Motor neuron (in vitro differentiated cells): ENCODE measurements around the gene REEP2. TPM values are rescaled to one million over a fixed set of nuclear protein-coding genes. Genes with fewer than 3 reads are reported as not detected.

ENCODE experiments used
- ATAC-seq, 8 experiments: fragments of 200-7000 bp; cut with Tn5 transposase; replicated peaks in 6 of 8; 2 replicates each; pipeline ENCODE4 v1.8.0; 2021; ENCODE audit warnings: mild to moderate bottlenecking in 8 of 8, moderate library complexity in 8 of 8
- H3K27ac ChIP-seq, 2 donors: fragments of 250-450 bp; sonication (Bioruptor Pico); 2 replicates each; pipeline ENCODE4 v1.9.0; 2021; ENCODE audit warnings: antibody characterized with exemption in 2 of 2, mild to moderate bottlenecking in 2 of 2, moderate library complexity in 1 of 2
- H3K4me1 ChIP-seq, 2 donors: fragments of 250-450 bp; sonication (Bioruptor Pico); replicated peaks in 1 of 2; 2 replicates each; pipeline ENCODE4 v1.6.1; 2021; ENCODE audit warnings: antibody characterized with exemption in 2 of 2, mild to moderate bottlenecking in 2 of 2, moderate library complexity in 1 of 2
- H3K4me3 ChIP-seq, 5 donors: fragments of 250-450 bp; sonication (Bioruptor Pico); 2 replicates each; pipeline ENCODE4 v1.9.0; 2021; ENCODE audit warnings: antibody characterized with exemption in 5 of 5, mild to moderate bottlenecking in 5 of 5, moderate library complexity in 4 of 5
- WGBS, 10 experiments: fragments of 450-650 bp; shearing (Covaris generic); methylation state at CpG; one replicate each; pipeline ENCODE4 v1.0.0; 2022; 5-methylcytosine and 5-hydroxymethylcytosine counted together
- in situ Hi-C, 9 experiments: fragments of 400-800 bp; cut with MboI; loops; one replicate each; pipeline ENCODE4 v1.15.0; 2021; ENCODE audit warnings: low sequenced_read_pairs in 9 of 9, low pct_unique_long_range_greater_than_20kb in 2 of 9; ENCODE audit not compliant: unreplicated experiment in 9 of 9
- total RNA-seq, 8 experiments: library from RNA; unstranded; fragments of 300-600 nt; gene quantifications; 2 replicates each; pipeline versions ENCODE4 v1.2.3 to v1.2.4, GENCODE V29; 2022

The REEP2 gene
- total RNA-seq, 8 experiments from 2014 or later, result 1.2 to 116 (median 61.3) TPM

GRCh38 chr5:138439477-138440158 is 761 bp downstream of the REEP2 start:
- Histone ChIP-seq H3K27ac (peak overlapping the region; percentile 73 to 75), H3K4me1 (peaks cover 7 to 10% of the 10 kb centered on the region in 2 donors), H3K4me3 (peak overlapping the region; percentile 57 to 79 (median 63))
- ATAC-seq, result peak in 5 of 8 experiments; percentile 59 to 69 (median 68)
- in situ Hi-C loops, result no loop called here
- 0 to 46% (median 10%) methylated on average over 2 to 6 of the region's 20 CpGs; no CpG with 5 or more reads in 5 of the 10 experiments for WGBS, 10 experiments

DNA sequence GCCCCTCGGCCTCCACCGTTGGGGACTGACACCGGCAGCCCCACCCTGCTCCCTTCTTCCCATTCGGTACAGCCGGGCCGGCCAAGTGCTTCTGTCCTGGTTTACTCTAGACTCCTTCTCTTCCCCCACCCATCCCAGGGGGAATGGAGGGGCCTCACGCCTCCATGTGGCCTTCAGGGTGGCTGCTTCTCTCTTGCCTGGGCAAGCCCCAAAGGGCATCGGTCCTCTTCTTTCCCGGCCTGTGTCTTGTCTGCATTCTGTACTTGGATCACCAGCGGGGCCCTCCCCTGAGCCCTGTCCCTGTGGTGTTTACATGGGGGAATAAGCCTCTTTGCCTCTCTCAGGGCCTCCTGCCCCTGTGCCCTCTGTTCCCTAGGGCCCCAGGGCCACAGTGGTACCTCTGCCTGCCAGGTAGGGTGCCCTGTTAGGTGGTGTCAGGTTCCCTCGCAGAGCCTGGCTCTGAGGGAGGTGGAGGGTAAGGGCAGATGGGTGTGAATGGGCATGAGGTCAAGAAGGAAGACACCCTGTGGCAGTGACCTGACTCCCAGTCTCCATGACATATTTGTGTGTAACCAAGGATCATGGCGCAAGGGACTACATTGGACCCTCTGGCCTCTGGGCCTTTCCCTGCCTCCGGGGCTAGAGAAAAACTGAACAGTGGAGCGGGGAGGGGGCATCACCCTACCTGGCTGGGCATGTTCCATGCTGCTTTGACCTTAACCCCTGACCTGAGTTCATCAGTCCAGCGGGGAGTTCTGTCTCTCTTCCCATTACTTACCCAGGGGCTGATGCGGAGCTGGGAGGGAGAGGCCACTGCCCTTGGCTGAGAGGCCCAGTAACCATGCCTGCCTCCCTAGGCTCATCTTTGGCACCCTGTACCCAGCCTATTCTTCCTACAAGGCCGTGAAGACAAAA is 1.6 kb downstream of the REEP2 start:
- peak overlapping the region; percentile 57 to 79 (median 63) for H3K4me3 ChIP-seq
- H3K4me1 ChIP-seq, result peaks cover 7 to 10% of the 10 kb centered on the region in 2 donors
- in situ Hi-C loops, result no loop called here
- peak overlapping the region; percentile 73 to 75 for H3K27ac ChIP-seq
- ATAC-seq, result peak in 1 of 8 experiments; percentile 8
- 20 to 90% (median 57%) methylated on average over 1 to 10 of the region's 17 CpGs; no CpG with 5 or more reads in 3 of the 10 experiments for WGBS, 10 experiments

DNA sequence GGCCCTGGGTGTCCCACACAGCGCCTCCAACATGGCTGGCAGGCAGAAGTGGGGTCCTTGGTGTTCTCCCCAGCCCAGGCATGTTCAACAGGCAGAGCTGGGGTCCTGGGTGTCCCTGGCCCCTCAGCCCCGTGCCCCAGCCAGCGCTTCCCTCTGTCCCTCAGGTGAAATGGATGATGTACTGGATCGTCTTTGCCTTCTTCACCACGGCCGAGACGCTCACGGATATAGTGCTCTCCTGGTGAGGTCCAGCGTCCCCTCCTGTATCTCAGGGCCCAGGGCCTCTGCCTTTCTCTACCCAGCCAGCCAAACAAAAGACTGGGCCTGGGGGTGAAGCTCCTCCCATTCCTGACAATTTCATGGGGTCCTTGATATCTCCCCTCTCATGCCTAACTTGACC is 2.4 kb downstream of the REEP2 start:
- no peak overlapping the region for H3K4me3 ChIP-seq
- 67 to 100% (median 73%) methylated on average over 1 to 5 of the region's 9 CpGs; no CpG with 5 or more reads in 6 of the 10 experiments for WGBS, 10 experiments
- in situ Hi-C loops, result no loop called here
- no peak for ATAC-seq
- H3K4me1 ChIP-seq, result peaks cover 7 to 10% of the 10 kb centered on the region in 2 donors
- H3K27ac ChIP-seq, result no peak overlapping the region

DNA sequence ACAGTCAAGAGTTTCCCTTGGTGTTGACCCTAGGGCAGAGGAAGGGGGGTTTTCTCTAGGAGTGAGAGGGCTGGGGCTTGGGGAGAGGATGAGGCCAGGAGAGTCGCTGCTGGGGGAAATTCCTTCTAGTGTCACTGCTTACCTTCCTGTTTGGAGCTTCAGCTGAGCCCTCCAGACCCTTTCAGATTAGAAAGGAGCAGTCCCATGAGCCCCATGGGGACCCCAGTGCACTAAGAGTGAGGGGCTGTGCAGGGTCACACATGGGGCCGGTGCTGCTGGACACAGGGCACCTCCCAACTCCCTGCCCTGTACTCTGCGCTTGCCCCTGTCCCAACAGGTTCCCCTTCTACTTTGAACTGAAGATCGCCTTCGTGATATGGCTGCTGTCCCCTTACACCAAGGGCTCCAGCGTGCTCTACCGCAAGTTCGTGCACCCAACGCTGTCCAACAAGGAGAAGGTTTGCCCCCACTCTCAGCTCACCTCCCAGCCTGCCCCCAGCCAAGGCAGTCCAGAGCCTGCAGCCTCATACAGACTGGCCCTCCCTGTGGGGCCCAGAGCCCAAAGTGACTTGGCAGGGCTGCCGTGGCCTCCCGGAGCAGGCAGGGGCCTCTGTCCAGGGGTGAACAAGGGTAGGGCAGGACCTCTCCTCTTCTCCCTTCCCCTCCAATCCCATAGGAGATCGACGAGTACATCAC is 5.4 kb downstream of the REEP2 start:
- ATAC-seq, result no peak

GRCh38 chr5:138444774-138445546 is 6.1 kb downstream of the REEP2 start:
- H3K27ac ChIP-seq, result no peak overlapping the region
- in situ Hi-C loops, result no loop called here
- H3K4me3 ChIP-seq, result no peak overlapping the region
- ATAC-seq, result no peak
- peaks cover 25 to 31% of the 10 kb centered on the region in 2 donors for H3K4me1 ChIP-seq
- 48 to 100% (median 80%) methylated on average over 1 to 5 of the region's 22 CpGs; no CpG with 5 or more reads in 4 of the 10 experiments for WGBS, 10 experiments

More for the DNA sequence above, 5.4 kb downstream of the REEP2 start:
- Histone ChIP-seq H3K27ac (no peak overlapping the region), H3K4me1 (peaks cover 19 to 25% of the 10 kb centered on the region in 2 donors), H3K4me3 (no peak overlapping the region)
- 86 to 100% (median 98%) methylated on average over 1 to 7 of the region's 13 CpGs; no CpG with 5 or more reads in 4 of the 10 experiments for WGBS, 10 experiments
- in situ Hi-C loops, result no loop called here

DNA sequence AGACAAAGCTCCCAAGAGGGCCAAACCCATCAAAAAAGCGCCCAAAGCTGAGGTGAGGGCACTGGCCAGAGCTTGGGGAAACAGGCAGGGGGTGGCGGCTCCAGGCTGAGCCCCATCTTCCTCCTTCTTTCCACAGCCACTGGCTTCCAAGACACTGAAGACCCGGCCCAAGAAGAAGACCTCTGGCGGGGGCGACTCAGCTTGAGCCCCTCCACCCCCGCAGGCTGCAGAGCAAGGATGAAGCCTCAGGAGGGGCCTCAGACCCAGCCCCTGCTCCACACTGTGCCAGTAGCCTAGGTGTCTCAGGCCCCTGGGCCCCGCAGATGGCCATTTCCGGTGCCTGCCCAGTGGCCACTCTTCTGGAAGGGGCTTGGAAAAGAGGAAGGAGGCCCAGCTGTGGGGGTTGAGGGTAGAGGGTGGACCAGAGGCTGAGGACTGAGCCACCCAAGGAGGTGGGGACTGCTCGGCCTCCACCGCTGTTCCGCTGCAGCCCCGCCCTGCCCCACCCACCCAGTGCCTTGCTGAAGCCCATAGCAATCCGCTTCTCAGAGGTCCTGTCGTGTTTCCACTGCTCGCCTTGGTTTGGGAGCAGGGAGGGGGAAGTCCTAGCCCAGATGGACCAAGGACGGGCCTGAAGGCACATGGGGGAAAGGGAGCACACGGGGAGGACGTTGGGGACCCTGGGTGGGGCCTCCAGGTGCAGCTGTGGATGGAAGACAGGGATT is 6.9 kb downstream of the REEP2 start:
- peak in 3 of 8 experiments; percentile 4 to 28 (median 28) for ATAC-seq
- H3K4me3 ChIP-seq, result no peak overlapping the region
- H3K27ac ChIP-seq, result no peak overlapping the region
- 50 to 93% (median 90%) methylated on average over 2 of the region's 18 CpGs; no CpG with 5 or more reads in 6 of the 10 experiments for WGBS, 10 experiments
- peaks cover 22 to 27% of the 10 kb centered on the region in 2 donors for H3K4me1 ChIP-seq
- in situ Hi-C loops, result no loop called here

- no peak overlapping the region for H3K27ac ChIP-seq
- peaks cover 21 to 25% of the 10 kb centered on the region in 2 donors for H3K4me1 ChIP-seq
- WGBS, 10 experiments, result 24 to 100% (median 71%) methylated on average over 1 to 5 of the region's 6 CpGs; no CpG with 5 or more reads in 4 of the 10 experiments
- no peak for ATAC-seq
- in situ Hi-C loops, result no loop called here
- no peak overlapping the region for H3K4me3 ChIP-seq
These were observed 9.2 kb downstream of the REEP2 start for GRCh38 chr5:138448070-138448469.

DNA sequence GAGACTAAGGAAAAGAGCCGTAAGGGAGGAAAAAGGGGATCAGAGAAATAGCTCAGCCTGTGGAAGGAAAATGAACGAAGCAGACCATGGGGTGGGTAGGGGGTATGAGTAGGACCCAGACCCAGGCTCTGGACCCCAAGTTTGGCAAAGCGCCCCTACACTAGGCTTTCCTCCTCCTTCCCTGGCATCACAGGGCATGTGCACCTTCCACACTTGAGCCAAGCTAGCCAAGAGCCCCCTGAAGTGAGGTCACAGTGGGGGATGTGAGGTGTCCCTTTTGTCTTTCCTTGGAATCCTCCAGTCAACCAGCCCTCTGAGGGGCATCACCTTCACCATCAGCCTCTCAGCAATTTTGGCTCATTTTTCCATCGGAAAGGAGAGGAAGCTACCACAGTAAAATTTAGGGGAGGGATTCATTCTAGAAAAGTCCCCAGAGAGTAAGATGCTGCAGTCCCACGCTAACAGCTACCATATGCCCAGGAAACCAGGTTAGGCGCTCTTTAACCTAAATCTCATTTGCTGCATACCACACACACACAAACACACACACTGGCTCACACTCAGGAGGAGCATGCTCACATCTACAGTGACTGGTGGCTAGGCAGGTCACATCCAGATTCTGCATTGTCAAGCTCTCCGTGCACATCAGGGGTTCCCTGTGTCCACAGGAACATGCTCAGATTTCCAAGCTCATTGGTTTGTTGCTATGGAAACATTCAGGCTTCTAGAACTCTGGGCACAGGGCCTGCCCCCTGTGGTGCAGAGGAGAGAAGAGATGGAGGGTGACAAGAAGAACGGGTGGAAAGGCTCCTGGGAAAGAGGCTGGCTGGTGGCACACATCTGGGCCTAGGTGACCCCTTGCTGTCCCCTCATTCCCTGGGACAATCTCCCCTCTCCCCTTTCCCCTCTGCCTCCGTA is 9.9 kb downstream of the REEP2 start:
- Histone ChIP-seq H3K4me3 (no peak overlapping the region), H3K27ac (peak overlapping the region; percentile 25 to 59), H3K4me1 (peaks cover 21 to 25% of the 10 kb centered on the region in 2 donors)
- in situ Hi-C loops, result no loop called here
- peak in 6 of 8 experiments; percentile 35 to 85 (median 81) for ATAC-seq
- 46 to 100% (median 66%) methylated on average over 1 to 5 of the region's 9 CpGs; no CpG with 5 or more reads in 2 of the 10 experiments for WGBS, 10 experiments

- Histone ChIP-seq H3K27ac (peak overlapping the region; percentile 18 to 59), H3K4me1 (peaks cover 21 to 25% of the 10 kb centered on the region in 2 donors), H3K4me3 (no peak overlapping the region)
- in situ Hi-C loops, result loop anchor here in 1 of 9 experiments (10.0 kb wide), 1 partner anchor 105 kb away; no protein-coding TSS in a partner anchor
- peak; percentile 77 to 97 (median 82) for ATAC-seq
- WGBS, 10 experiments, result 0 to 90% (median 0%) methylated on average over 1 to 4 of the region's 22 CpGs; no CpG with 5 or more reads in 5 of the 10 experiments
These were observed 10.8 kb downstream of the REEP2 start for GRCh38 chr5:138449501-138450239.

DNA sequence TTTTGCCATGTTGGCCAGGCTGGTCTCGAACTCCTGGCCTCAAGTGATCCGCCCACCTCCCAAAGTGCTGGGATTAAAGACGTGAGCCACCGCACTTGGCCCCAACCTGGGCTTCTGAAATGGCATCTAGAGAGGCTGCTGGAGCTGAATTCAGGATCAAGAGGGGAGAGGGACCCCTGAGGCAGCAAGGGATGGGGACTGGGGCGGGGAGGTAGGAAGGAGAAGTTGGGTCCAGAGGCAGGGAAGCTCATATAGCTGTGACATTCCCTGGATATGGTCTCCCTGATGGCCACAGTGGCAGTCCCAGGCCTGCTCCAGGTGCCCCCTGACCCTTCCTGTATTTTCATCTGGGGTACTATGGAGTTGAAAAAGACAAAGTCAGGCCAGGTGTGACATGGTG is 12.1 kb downstream of the REEP2 start:
- Histone ChIP-seq H3K4me3 (no peak overlapping the region), H3K4me1 (peaks cover 25 to 35% of the 10 kb centered on the region in 2 donors), H3K27ac (no peak overlapping the region)
- ATAC-seq, result no peak
- in situ Hi-C loops, result loop anchor here in 1 of 9 experiments (10.0 kb wide), 1 partner anchor 104 kb away; no protein-coding TSS in a partner anchor
- 0 to 100% (median 100%) methylated on average over 1 to 3 of the region's 5 CpGs; no CpG with 5 or more reads in 7 of the 10 experiments for WGBS, 10 experiments
